Neural progenitor cell (in vitro differentiated cells): Measurements from ENCODE around the gene FMO4. TPM values are rescaled to one million over a fixed set of nuclear protein-coding genes. Genes with fewer than 3 reads are reported as not detected.
"Not testable (repeated sequence)": the region's sequence is repeated elsewhere in the genome, so short reads cannot be mapped to it uniquely, and the experiment has no call there.

Experiments used
- DNase-seq: peaks from one replicate; pipeline ENCODE4 v3.0.0-alpha.2; 2016; ENCODE audit warnings: low spot score
- H2AFZ ChIP-seq: fragments of 200-600 bp; sonication (generic); replicated peaks from 2 replicates; pipeline ENCODE4 v1.6.1; 2016; ENCODE audit warnings: antibody characterized with exemption
- H3F3A ChIP-seq: fragments of 200-600 bp; sonication (generic); 2 replicates; pipeline ENCODE4 v1.6.1; 2016; ENCODE audit warnings: antibody characterized with exemption, low read depth
- H3K27ac ChIP-seq: fragments of 200-600 bp; sonication (generic); 2 replicates; pipeline ENCODE4 v1.5.1; 2016; ENCODE audit warnings: mild to moderate bottlenecking
- H3K27me3 ChIP-seq: fragments of 200-600 bp; sonication (generic); 2 replicates; pipeline ENCODE4 v1.6.1; 2016; ENCODE audit warnings: mild to moderate bottlenecking, moderate library complexity
- H3K36me3 ChIP-seq: fragments of 200-600 bp; sonication (generic); 2 replicates; pipeline ENCODE4 v1.5.1; 2016
- H3K4me1 ChIP-seq: fragments of 200-600 bp; sonication (generic); 2 replicates; pipeline ENCODE4 v1.6.1; 2016; ENCODE audit warnings: mixed run types
- H3K4me2 ChIP-seq: fragments of 200-600 bp; sonication (generic); 2 replicates; pipeline ENCODE4 v1.6.1; 2016
- H3K4me3 ChIP-seq: fragments of 200-600 bp; sonication (generic); 2 replicates; pipeline ENCODE4 v1.5.1; 2016
- H3K79me2 ChIP-seq: fragments of 200-600 bp; sonication (generic); 2 replicates; pipeline ENCODE4 v1.6.1; 2016; ENCODE audit warnings: low read depth
- H3K9ac ChIP-seq: fragments of 200-600 bp; sonication (generic); 2 replicates; pipeline ENCODE4 v1.6.1; 2016
- H3K9me3 ChIP-seq: fragments of 200-600 bp; sonication (generic); 2 replicates; pipeline ENCODE4 v1.5.1; 2016; ENCODE audit warnings: low read depth
- H4K20me1 ChIP-seq: fragments of 200-600 bp; sonication (generic); 2 replicates; pipeline ENCODE4 v1.6.1; 2016; ENCODE audit warnings: low read depth
- H3K27ac Mint-ChIP-seq: 3 replicates; pipeline ENCODE4 v1.8.0; 2021; ENCODE audit warnings: mixed read lengths
- H3K27me3 Mint-ChIP-seq: 2 replicates; pipeline ENCODE4 v1.8.0; 2022; ENCODE audit warnings: low read depth, mild to moderate bottlenecking, inconsistent platforms, moderate library complexity, mixed read lengths; ENCODE audit not compliant: insufficient read depth
- H3K36me3 Mint-ChIP-seq: 3 replicates; pipeline ENCODE4 v1.8.0; 2021; ENCODE audit warnings: mixed read lengths
- H3K4me1 Mint-ChIP-seq: 3 replicates; pipeline ENCODE4 v1.8.0; 2021; ENCODE audit warnings: mixed read lengths
- H3K4me3 Mint-ChIP-seq: 3 replicates; pipeline ENCODE4 v1.8.0; 2021; ENCODE audit warnings: mild to moderate bottlenecking, moderate library complexity, mixed read lengths
- H3K9me3 Mint-ChIP-seq: 3 replicates; pipeline ENCODE4 v1.8.0; 2020; ENCODE audit warnings: mixed read lengths
- CTCF ChIP-seq: fragments of 200-600 bp; sonication (generic); IDR thresholded peaks from 2 replicates; pipeline ENCODE4 v1.5.1; 2017; ENCODE audit warnings: antibody characterized with exemption, mild to moderate bottlenecking
- EZH2 ChIP-seq: fragments of 200-600 bp; sonication (generic); IDR thresholded peaks from 2 replicates; pipeline ENCODE4 v1.6.1; 2017; ENCODE audit warnings: antibody characterized with exemption, mild to moderate bottlenecking, moderate library complexity
- EZH2phosphoT487 ChIP-seq: fragments of 200-600 bp; sonication (generic); IDR thresholded peaks from 2 replicates; pipeline ENCODE4 v1.6.1; 2017; ENCODE audit warnings: antibody characterized with exemption
- total RNA-seq: library from RNA; depleted of rRNA; stranded (reverse); fragments of >200 nt; gene quantifications from 2 replicates; pipeline ENCODE4 v1.2.3, GENCODE V29; 2015; ENCODE audit warnings: low replicate concordance

Gene FMO4
- total RNA-seq, 1 donor from 2014 or later: 8.3 TPM

GRCh38 chr1:171366816-171367215 is 52.8 kb downstream of the FMO4 start:
- Histone ChIP-seq H4K20me1 (no peaks in the 10 kb centered on the region), H3K9ac (no peak overlapping the region), H3K36me3 (no peaks in the 10 kb centered on the region), H3K79me2 (no peaks in the 10 kb centered on the region), H3K4me2 (no peak overlapping the region), H2AFZ (no peak overlapping the region), H3K27me3 (no peaks in the 10 kb centered on the region), H3K4me3 (no peak overlapping the region), H3K27ac (no peak overlapping the region), H3K4me1 (peaks cover 6% of the 10 kb centered on the region), H3K9me3 (peaks cover 3% of the 10 kb centered on the region), H3F3A (no peaks in the 10 kb centered on the region)
- Mint-ChIP-seq H3K9me3 (peaks cover 17% of the 10 kb centered on the region), H3K4me3 (no peak overlapping the region), H3K4me1 (peaks cover 7% of the 10 kb centered on the region), H3K36me3 (no peaks in the 10 kb centered on the region), H3K27me3 (peaks cover 3% of the 10 kb centered on the region), H3K27ac (peak overlapping the region; percentile 6)
- TF ChIP-seq EZH2phosphoT487 (no peak), EZH2 (no peak), CTCF (no peak)
- no peak for DNase-seq

- no peak overlapping the region for H3K4me3 ChIP-seq
- H3K9ac ChIP-seq: no peak overlapping the region
- no peak for DNase-seq
- Mint-ChIP-seq H3K9me3 (peaks cover 17% of the 10 kb centered on the region), H3K4me1 (peaks cover 7% of the 10 kb centered on the region), H3K4me3 (no peak overlapping the region), H3K27ac (no peak overlapping the region), H3K27me3 (peaks cover 3% of the 10 kb centered on the region), H3K36me3 (no peaks in the 10 kb centered on the region)
- no peaks in the 10 kb centered on the region for H3K27me3 ChIP-seq
- no peaks in the 10 kb centered on the region for H3K36me3 ChIP-seq
- H3F3A ChIP-seq: peaks cover 4% of the 10 kb centered on the region
- H3K4me1 ChIP-seq: peaks cover 10% of the 10 kb centered on the region
- H2AFZ ChIP-seq: no peak overlapping the region
- TF ChIP-seq EZH2 (no peak), EZH2phosphoT487 (no peak), CTCF (no peak)
- H3K27ac ChIP-seq: no peak overlapping the region
- H3K79me2 ChIP-seq: no peaks in the 10 kb centered on the region
- no peak overlapping the region for H3K4me2 ChIP-seq
- H3K9me3 ChIP-seq: no peaks in the 10 kb centered on the region
- H4K20me1 ChIP-seq: no peaks in the 10 kb centered on the region
Observed at GRCh38 chr1:171367436-171367835, 53.5 kb downstream of the FMO4 start.

DNA sequence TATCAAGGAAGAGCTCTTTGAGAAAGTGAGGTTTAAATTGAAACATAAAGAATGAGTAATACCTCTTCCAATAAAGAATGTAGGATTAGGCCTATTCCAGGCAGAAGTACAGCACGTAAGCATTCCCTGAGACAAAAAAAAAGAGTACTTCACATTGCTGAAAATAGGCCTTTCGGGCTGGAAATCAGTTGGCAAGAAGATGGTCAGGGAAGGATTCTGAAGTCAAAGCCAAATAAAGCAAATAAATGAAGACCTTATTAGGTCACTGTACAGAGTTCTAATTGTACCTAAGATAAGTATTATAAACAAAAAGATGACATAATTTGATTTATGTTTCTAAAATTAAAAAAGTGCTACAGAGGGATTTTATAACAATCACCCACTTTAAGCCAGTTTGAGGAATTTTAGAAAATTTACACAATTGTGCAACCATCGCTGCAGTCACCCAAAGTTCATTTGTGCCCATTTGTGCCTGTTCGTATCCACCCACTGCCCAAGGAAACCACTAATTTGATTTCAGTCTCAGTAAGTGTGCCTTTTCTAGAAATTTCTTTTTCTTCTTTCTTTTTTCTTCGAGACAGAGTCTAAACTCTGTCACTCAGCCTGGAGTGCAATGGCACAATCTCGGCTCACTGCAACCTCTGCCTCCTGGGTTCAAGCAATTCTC is 58.6 kb downstream of the FMO4 start:
- Histone ChIP-seq H3K9me3 (no peaks in the 10 kb centered on the region), H3F3A (peaks cover 7% of the 10 kb centered on the region), H3K27me3 (no peaks in the 10 kb centered on the region), H4K20me1 (no peaks in the 10 kb centered on the region), H3K4me2 (no peak overlapping the region), H3K4me1 (peaks cover 6% of the 10 kb centered on the region), H2AFZ (no peak overlapping the region), H3K9ac (no peak overlapping the region), H3K4me3 (no peak overlapping the region), H3K79me2 (no peaks in the 10 kb centered on the region), H3K36me3 (no peaks in the 10 kb centered on the region), H3K27ac (no peak overlapping the region)
- Mint-ChIP-seq H3K27me3 (no peaks in the 10 kb centered on the region), H3K4me3 (no peak overlapping the region), H3K4me1 (no peaks in the 10 kb centered on the region), H3K36me3 (no peaks in the 10 kb centered on the region), H3K27ac (no peak overlapping the region), H3K9me3 (peaks cover 6% of the 10 kb centered on the region)
- no peak for DNase-seq
- TF ChIP-seq CTCF (no peak), EZH2 (no peak)

GRCh38 chr1:171373357-171374122 is 59.6 kb downstream of the FMO4 start:
- not testable (repeated sequence) for H3K27ac Mint-ChIP-seq, H3K27me3 ChIP-seq, DNase-seq, H3K9me3 Mint-ChIP-seq, H3K27me3 Mint-ChIP-seq, H3F3A ChIP-seq, H3K4me1 ChIP-seq, H3K4me1 Mint-ChIP-seq, H3K9ac ChIP-seq, H3K36me3 Mint-ChIP-seq, H3K79me2 ChIP-seq, H4K20me1 ChIP-seq, H3K36me3 ChIP-seq, H3K4me3 Mint-ChIP-seq, H3K9me3 ChIP-seq, H3K27ac ChIP-seq
- H3K4me3 ChIP-seq: peak overlapping the region; percentile 32
- peak overlapping the region; percentile 45 for H3K4me2 ChIP-seq
- H2AFZ ChIP-seq: peak overlapping the region; percentile 24
